GM21381 (cell line): ENCODE results near the gene AP1M1.

Experiments used
- ATAC-seq: cut with Tn5 transposase; IDR thresholded peaks from one replicate; pipeline ENCODE4 v1.9.1; 2021; ENCODE audit warnings: mild to moderate bottlenecking, moderate library complexity; ENCODE audit not compliant: unreplicated experiment

AP1M1 gene

DNA sequence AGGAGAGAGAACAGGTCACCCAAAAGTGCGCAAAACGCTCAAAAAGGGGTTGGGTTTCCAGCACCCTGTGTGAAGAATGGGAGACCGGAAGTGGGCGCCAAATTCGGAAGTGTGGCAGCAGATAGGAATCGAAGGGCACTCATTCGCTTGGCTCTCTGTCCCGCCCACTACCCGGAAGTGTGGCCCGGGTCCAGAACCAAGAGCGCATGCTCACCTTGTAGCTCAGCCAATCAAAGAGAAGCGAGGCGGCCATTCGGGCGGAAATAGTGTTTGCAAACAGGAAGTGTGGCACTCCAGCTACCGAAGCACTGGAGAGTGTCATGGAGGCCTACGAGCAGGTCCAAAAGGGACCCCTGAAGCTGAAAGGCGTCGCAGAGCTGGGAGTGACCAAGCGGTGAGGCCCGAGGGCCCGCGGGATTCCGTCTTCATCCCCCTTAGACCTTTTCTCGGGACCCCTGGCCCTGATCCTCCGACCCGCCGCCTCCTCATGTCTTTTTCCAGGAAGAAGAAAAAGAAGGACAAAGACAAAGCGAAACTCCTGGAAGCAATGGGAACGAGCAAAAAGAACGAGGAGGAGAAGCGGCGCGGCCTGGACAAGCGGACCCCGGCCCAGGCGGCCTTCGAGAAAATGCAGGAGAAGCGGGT is 12.5 kb upstream of the AP1M1 start, which contains the start of gene FAM32A:
Gene FAM32A, plus strand, starts transcription at position 288 of the 645 bp plus-strand sequence. Its CDS starts 33 bp downstream, at position 321.
- peak; percentile 93 for ATAC-seq

DNA sequence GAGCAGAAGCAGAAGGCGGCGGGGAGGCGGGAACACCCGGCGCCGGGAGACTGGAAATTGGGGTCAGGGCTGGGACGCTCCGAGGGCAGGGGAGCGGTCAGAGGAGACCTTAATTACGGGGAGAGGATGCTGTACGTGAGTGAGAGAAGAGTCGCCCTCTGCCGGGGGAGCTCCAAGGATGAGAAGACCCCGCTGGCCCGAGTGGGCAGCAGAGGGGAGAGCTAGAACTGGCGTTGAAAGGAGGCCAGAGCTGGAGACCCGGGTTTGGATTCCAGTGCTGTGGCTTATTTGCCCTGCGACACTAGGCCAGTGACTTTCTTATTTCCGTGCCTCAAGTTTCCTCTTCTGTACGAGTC is 12.0 kb upstream of the AP1M1 start:
- no peak for ATAC-seq

DNA sequence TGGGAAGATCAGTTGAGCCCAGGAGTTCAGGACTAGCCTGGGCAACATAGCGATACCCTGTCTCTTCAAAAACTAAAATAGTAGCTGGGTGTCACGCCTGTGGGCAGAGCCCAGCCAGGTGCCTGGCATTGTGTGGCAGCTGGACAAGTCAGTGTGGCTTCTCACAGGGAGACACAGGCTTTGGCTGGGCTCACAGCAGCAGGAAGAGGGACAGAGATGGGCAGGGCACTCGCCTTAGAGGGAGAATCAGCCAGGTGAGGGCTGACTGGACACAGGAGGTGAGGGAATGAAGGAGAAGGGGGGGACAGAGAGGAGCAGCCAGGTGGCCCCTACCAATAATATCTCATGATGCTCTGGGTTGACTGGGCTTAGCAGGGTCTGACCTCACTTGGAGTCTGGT is 9.2 kb upstream of the AP1M1 start:
- ATAC-seq: no peak

DNA sequence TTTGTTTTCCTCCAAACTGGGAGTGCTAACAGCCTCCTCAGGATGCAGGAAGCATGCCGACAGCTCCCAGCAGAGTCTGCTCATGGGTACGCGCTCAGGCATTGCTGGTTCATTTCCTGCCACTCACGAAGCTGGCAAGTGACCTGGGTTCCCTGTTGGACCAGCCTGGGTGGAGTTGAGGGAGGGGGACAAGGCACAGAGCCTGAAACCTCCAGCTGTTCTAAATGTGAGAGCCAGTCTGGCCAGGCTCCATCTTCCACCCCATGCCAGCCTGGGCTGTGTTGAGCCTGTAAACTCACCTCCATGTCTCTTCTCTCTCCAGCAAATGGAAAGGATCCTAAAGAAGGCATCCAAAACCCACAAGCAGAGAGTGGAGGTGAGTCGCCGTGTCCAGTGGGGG is 7.5 kb upstream of the AP1M1 start:
- no peak for ATAC-seq

DNA sequence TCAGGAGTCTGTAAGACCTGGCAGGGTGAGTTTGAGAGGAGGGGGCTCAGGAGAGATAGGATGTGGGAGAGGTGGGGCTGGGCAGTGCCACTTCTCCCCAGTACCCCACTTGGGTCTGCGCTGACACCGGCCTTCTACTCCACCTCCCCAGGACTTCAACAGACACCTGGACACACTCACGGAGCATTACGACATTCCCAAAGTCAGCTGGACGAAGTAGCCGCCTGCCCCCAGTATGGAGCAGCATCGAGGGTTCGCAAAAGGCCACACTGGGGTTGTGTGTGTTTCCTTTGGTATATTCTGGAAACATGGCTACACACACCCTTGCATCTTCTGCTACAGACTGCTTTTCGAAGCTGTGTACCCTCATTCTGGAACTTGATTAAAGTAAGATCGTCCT is 7.0 kb upstream of the AP1M1 start:
- no peak for ATAC-seq

DNA sequence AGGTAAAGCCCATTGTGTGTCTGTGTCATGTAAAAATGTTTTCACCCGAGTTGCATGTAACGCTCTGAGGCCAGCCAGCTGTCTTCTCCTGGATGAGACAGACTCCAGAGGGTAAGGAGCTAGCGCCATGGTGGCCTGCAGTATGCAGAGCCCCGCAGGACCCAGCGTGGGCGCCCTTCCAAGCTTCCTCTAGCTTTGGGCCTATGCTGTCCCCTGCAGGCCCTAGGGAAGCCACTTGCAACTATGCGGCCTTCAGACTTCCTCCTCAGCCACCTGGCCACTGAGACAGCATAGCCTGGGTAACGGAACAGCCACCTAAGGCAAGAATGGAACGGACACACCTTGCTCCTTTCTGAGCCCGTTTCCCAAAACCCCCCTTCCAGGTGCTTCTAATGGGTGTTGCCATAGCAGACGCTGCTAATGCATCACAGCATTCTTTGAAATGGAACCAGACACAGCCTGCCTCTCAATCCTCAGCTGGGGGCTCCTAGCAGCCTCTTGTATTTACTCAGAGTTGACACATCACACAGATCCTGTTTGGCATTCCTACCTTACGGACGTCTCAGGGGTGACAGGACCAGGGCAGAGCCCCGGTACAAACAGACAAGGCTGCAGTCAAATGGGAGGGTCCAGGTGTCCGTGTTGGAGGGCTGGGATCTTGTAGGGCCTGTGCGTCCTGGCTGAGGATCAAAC is 6.3 kb upstream of the AP1M1 start:
- ATAC-seq: no peak

DNA sequence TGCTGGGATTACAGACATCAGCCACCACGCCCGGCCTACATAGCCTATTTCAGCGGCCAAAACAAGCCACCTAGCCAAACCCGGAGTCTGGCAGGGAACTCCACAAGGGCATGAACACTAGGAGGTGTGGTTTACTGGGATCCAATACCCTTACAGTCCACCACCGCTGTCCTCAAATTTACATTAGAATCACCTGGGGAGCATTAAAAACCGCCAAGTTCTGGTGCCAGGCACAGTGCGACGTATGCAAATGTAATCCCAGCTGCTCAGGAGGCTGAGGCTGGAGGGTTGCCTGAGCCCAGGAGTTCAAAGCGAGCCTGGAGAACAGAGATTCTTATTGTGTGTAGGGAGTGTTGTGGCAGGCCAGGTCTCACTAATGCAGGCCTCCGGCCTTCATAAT is 4.2 kb upstream of the AP1M1 start:
- no peak for ATAC-seq

DNA sequence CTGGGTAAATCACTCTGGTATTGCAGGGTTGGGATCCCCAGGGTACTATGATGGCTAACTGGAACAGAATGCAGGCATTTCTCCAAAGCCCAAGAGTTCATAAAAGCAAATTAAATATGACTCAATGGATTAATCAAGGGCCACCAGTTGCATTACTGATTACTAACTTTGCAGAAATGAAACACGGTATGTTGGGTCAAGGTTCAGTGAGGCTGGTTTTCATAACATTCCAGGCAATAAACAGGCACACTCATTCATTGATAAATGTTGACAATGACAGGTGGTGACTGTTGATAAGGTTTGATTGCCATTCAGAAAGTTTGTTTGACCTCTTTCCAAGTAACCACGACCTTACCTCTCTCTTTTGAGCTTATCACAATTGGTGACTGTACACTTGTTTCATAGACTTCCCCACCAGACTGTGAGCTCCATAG is 506 bp upstream of the AP1M1 start:
- no peak for ATAC-seq

DNA sequence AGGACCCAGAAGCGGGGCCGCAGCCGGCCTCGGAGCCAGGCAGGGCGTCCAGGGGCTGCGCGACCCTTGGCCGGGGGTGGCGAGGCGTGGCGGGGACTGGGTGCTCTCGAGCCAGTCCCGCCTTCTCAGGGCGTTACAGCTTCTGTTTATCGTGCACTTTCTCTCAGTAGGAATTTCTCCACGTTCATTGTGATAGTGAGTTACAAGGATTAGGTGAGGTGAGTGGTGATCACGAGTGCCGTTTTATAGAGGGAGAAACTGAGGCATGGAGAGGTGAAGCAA is 600 bp downstream of the AP1M1 start:
- ATAC-seq: no peak

DNA sequence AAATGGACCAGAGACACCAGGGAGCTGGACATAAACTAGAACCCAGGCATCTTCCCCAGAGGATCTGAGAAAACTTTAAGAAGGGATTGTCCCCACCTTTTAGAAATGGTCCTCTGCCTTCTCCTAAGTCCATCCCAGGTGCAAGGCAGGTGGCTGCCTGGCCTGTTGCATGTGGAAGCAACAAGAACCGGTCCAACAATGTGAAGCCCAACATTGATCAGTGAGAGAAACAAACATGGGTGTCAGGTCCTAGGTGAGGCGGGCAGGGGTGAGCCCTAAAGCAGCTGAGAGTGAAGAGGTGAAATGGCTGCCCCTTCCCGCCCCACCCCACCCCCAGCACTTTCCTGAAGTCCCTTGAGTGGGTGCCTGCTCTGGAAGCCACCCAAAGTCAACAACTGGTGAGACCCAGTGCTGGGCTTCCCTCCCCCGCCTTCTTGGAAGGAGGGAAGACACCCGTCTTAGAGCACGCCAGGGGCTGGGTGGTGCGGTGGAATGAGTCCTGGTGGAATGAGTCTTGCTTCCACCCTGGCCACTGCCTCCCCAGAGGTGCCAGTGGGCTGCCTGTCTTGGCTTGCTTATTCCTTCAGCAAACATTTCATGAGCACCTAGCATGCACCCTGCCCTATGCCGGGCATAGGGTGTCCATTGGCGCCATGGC is 1.7 kb downstream of the AP1M1 start:
- no peak for ATAC-seq

DNA sequence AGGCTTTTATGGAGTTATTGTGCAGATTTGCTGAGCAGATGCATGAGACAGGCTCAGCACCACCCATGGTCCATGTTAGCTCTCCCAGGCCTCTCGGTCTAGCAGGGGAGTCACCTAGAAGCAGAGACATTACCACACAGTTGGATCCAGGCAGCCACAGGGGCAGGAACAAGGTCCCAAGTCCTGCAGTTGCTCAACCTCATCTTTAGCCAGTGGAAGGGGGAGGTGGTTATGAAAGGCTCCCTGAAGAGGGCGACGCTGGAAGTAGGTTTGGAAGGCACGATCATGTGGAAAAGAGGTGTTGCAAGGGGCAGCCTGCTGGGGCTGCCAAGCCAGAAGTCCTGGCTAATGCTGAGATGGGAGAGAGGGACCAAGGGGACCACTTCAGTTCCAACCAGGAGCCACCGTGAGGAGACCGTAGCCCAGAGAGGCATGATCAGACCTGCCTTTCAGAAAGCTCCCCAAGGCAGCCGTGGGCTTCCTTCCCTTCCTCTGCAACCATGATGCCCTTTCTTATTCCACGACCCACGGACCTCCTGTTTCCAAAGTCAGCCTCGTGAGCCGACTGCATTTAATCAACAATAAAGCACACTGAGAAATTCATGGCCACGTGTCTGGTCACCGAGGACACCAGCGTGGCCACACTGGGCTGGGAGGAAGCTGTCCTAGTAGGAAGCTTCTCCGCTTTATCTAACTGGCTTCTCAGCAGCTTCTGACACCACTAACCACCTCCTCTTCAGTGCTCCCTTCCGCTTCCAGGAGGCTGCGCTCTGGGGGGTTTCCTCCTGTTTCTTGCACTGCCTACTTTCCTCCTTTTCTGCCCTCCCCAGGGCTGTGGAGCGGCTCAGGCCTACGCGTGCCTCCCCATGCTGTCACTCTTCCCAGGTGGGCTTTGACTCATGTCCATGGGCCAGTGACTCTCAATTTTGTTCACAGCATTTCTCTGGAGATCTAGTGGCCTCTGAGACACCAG is 2.6 kb downstream of the AP1M1 start:
- no peak for ATAC-seq

DNA sequence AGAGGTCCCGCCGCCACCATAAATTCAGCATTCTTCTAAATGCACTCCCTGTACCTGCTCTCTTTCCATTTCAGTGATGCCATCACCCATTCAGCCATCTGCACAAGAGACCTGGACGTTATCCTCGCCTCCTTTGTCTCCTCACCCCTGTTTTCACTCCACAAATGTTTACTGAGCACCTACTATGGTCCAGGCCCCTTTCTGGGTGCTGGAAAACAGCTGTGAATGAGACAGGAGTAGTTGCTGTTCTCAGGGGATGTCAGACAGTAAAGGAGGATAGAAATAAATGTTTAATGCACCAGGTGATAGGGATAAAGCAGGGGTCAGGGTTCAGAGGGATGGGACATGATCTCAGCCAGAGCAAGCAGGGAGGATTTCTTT is 3.3 kb downstream of the AP1M1 start:
- no peak for ATAC-seq

DNA sequence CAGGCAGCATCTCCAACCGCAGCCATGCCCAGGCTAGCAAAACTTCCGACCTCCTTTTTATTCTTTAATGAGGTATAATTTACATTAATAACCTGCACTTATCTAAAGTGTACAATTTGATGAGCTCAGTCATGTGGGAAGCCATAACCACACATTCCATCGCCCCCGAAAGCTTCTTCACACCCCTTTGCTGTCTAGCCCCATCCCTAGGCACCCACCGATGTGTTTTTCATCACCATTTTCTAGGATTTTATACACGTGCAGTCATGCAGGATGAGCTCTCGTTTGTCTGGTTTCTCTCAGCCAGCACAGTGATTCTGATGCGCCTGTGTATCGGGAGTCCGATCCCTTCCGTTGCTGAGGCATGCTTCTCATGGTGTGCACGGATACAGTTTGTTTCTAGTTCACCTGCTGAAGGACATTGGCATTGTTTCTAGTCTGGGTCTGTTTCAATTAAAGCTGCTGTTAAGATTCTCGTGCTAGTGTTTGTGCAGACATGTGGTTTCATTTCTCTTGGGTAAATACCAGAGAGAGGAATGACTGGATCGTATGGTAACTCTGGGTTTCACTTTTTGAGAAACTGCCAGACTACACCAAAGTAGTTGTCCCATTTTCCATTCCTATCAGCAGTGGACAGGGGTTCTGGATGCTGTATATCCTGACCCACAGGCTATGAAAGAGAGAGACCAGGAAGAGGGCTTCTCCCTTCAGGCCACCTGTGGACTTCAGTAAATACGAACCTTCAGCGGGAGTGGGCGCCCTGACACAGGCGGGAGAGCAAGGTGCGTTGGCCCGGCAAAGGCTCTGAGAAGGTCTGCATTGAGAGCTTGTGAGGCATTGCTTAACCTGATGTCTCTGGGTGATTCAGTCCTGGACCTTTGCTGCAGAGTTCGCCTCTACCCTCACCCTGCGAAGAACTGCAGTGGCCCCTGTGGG is 4.9 kb downstream of the AP1M1 start:
- ATAC-seq: no peak

DNA sequence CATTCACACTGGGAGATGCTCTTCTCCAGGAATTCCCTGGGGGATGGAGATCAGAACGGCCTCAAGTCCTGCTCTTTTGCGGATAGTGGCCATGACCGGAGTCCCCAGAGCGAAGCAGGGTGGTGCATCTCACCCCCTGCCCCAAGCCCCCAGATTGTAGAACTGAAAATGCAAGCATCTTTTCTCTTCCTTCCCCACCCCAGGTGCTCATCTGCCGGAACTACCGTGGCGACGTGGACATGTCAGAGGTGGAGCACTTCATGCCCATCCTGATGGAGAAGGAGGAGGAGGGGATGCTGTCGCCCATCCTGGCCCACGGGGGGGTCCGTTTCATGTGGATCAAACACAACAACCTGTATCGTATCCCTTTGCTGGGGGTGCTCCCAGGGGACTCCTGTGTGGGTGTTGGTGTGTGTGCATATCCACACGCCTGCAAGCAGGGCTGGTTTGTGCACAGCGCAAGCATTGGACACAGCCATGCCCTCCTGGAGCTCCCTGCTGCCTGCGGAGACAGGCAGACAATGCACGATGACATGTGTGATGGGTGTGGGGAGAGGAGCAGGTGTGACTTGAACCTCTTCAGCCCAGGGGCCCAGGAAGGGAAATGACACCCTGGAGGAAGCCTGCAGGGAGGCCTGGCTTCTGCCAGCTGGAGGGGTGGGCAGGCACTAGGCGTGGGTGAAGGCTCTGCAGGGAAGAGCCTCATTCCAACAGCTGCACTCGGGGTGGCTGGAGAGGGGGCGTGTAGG is 5.7 kb downstream of the AP1M1 start:
- no peak for ATAC-seq

DNA sequence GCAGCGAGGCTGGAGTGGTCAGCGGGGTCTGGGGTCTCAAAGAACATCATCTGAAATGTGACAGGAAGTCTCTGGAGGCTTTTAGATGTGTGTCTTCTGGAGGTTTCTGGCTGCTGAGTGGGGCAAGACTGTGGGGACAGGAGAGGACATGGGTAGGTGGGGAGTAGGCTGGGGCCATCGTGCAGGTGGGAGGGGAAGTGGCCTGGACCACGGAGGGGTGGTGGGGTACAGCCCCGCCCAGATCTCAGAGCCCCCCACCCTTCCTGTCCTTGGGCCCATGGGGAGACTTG is 6.2 kb downstream of the AP1M1 start:
- ATAC-seq: no peak

DNA sequence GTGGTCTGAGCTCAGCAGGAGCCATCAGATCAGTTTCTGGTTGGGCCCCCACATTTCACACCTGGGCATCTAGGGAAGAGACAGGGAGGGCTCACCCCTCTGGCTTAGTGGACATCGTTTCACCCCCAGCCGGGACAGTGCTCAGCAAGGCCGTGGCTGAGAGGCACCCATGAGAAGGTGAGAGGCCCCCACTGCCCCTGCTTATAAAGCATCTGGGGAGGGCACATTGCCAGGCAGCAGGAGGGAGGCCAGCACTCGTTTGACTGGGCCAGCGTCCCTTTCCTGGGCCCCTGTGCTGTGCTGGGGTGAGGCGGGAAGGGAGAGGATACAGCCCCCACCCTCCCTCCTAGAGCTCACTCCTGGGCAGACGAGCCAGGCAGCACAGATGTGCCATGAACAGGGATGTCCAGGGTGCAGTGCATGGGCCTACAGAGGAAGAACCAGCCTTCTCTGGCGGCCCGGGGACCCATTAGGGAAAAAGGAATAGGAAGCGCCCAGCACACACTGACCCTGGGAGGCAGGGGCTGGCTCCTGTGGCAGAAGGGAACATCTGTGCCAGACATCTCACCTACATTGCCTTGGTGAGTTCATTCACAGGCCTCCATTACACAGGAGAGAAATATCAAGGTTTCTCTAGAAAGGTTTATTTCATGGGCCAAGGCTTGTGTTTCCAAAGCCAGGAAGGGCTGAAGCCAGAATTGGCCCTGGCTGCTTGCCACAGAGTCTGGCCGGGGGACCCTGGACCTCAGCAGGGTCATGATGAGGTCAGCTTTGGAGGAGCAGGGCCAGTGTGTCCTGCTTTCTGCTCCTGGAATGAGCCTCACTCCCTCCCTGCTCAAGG is 7.7 kb downstream of the AP1M1 start:
- no peak for ATAC-seq

DNA sequence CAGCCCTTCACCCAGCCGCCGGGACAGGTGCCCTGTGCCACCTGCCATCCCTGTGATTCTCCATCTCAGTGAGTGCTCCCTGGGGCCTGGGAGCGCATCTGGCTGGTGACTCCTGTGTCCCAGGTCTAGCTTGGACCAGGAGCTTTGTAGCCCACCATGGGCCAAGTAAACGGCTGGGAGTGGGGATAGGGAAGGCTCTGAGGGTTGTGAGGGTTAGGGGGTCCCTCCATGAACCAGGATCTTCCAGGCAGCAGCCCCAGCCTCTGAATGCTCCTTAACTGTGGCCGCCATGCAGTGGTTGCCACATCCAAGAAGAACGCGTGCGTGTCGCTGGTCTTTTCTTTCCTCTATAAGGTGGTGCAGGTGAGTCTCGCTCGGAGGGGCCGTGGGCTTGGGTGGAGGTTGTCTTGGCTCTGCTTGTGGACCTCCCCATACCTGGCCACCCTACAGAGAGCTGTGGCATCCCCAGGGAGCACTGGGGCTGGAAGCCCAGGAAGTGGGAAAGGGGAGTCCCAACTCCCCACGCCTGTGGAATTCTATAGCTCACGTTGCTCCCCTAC is 8.4 kb downstream of the AP1M1 start:
- no peak for ATAC-seq

DNA sequence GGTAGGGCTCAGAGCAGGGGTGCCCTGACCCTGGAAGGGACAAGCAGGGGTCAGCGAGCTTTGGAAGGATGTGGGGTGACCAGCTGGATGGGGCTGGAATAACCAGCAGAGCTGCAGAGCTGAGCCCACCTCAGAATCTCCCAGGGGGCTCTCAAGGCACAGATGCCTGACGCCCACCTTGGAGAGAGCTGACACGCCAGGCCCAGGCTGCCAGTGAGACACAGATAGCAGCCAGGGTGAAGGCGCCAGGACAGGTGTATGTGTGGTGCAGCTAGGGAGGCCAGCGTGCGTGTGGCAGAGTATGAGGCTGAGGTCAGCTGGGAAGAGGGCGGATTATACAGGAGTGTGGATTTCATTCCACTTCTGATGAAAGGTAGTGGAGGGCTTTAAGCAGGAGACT is 8.9 kb downstream of the AP1M1 start:
- no peak for ATAC-seq

DNA sequence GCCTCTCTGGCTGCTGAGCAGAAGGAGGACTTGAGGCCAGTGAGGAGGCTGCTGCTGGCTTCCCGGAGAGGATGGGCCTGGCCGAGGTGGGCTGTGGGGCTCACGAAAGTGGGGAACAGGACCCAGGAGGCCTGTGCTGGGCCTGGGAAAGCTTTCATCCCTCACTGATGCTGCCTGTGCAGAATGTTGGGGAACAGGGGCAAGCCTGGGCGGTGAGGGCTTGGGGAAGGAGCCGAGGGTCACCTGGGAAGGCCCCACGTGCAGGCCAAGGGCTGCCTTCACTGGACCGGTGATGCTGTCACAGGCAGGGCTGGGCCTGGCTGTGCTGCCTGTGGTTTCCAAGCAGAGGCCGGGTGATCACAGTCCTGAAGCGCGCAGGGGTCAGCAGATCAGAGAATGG is 9.4 kb downstream of the AP1M1 start:
- ATAC-seq: no peak
